HG03066 (cell line): ENCODE measurements around the gene MEIS1.

ENCODE experiments used
- ATAC-seq: cut with Tn5 transposase; IDR thresholded peaks from one replicate; pipeline ENCODE4 v1.9.1; 2021; ENCODE audit warnings: low read depth; ENCODE audit not compliant: unreplicated experiment

Gene MEIS1

GRCh38 chr2:66497431-66498288 is 62.7 kb downstream of the MEIS1 start:
- ATAC-seq = no peak

GRCh38 chr2:66498289-66498975 is 63.5 kb downstream of the MEIS1 start:
- ATAC-seq = no peak

GRCh38 chr2:66501267-66501666 is 66.3 kb downstream of the MEIS1 start:
- no peak for ATAC-seq

GRCh38 chr2:66506265-66506664 is 71.3 kb downstream of the MEIS1 start:
- no peak for ATAC-seq

- no peak for ATAC-seq
Measured at GRCh38 chr2:66507673-66508201, 72.8 kb downstream of the MEIS1 start.

GRCh38 chr2:66508484-66509071 is 73.7 kb downstream of the MEIS1 start:
- no peak for ATAC-seq

GRCh38 chr2:66509326-66509811 is 74.4 kb downstream of the MEIS1 start:
- ATAC-seq = no peak

- ATAC-seq = no peak
Measured at GRCh38 chr2:66512626-66513025, 77.7 kb downstream of the MEIS1 start.

GRCh38 chr2:66515743-66516142 is 80.8 kb downstream of the MEIS1 start:
- ATAC-seq = no peak

- ATAC-seq = no peak
Measured at GRCh38 chr2:66516499-66516898, 81.6 kb downstream of the MEIS1 start.

GRCh38 chr2:66517772-66518171 is 82.8 kb downstream of the MEIS1 start:
- no peak for ATAC-seq

GRCh38 chr2:66519264-66519843 is 84.4 kb downstream of the MEIS1 start:
- ATAC-seq = no peak

- no peak for ATAC-seq
Measured at GRCh38 chr2:66521291-66521922, 86.5 kb downstream of the MEIS1 start.

- ATAC-seq = no peak
Measured at GRCh38 chr2:66522611-66523376, 87.9 kb downstream of the MEIS1 start.

- ATAC-seq = no peak
Measured at GRCh38 chr2:66523377-66523969, 88.5 kb downstream of the MEIS1 start.

- ATAC-seq = no peak
Measured at GRCh38 chr2:66523990-66524389, 89.1 kb downstream of the MEIS1 start.

GRCh38 chr2:66525606-66526005 is 90.7 kb downstream of the MEIS1 start:
- no peak for ATAC-seq

- ATAC-seq = no peak
Measured at GRCh38 chr2:66526180-66526579, 91.3 kb downstream of the MEIS1 start.
